ENCODE results near the gene C17orf67.

The C17orf67 gene

GRCh38 chr17:56833809-56834379, at the start of gene C17orf67, which contains the start of gene DGKE:
C17orf67 (minus strand) TSS chr17:56833920; CDS start chr17:56815810, 18,110 bp downstream.
DGKE (plus strand) TSS chr17:56834151; CDS start chr17:56834796, 645 bp downstream.
- DNase-seq (ENCODE audit: low spot score), result peak; percentile 99
- in situ Hi-C loops (cut with MboI; ENCODE audit: low pct_unique_long_range_greater_than_20kb, low sequenced_read_pairs, unreplicated experiment), result no loop called here
- no peak for TF ChIP-seq CTCF (IDR thresholded peaks at IDR 0.05; ENCODE audit: extremely low read depth, insufficient read depth, missing control alignments)

- no peak for TF ChIP-seq CTCF (IDR thresholded peaks at IDR 0.05; ENCODE audit: extremely low read depth, insufficient read depth, missing control alignments)
- in situ Hi-C loops (cut with MboI; ENCODE audit: low pct_unique_long_range_greater_than_20kb, low sequenced_read_pairs, unreplicated experiment), result no loop called here
These were observed 48.1 kb upstream of the C17orf67 start for GRCh38 chr17:56881685-56882295.

GRCh38 chr17:56880571-56880970, 46.9 kb upstream of the C17orf67 start:
- TF ChIP-seq CTCF (IDR thresholded peaks at IDR 0.05; ENCODE audit: extremely low read depth, insufficient read depth, missing control alignments), result no peak
- DNase-seq (ENCODE audit: low spot score), result no peak
- in situ Hi-C loops (cut with MboI; ENCODE audit: low pct_unique_long_range_greater_than_20kb, low sequenced_read_pairs, unreplicated experiment), result no loop called here

More at GRCh38 chr17:56881685-56882295, 48.1 kb upstream of the C17orf67 start:
- DNase-seq (ENCODE audit: low spot score), result no peak

GRCh38 chr17:56880133-56880532, 46.4 kb upstream of the C17orf67 start:
- DNase-seq (ENCODE audit: low spot score), result no peak
- in situ Hi-C loops (cut with MboI; ENCODE audit: low pct_unique_long_range_greater_than_20kb, low sequenced_read_pairs, unreplicated experiment), result no loop called here
- no peak for TF ChIP-seq CTCF (IDR thresholded peaks at IDR 0.05; ENCODE audit: extremely low read depth, insufficient read depth, missing control alignments)

GRCh38 chr17:56879280-56879679, 45.6 kb upstream of the C17orf67 start:
- DNase-seq (ENCODE audit: low spot score), result no peak
- no peak for TF ChIP-seq CTCF (IDR thresholded peaks at IDR 0.05; ENCODE audit: extremely low read depth, insufficient read depth, missing control alignments)
- in situ Hi-C loops (cut with MboI; ENCODE audit: low pct_unique_long_range_greater_than_20kb, low sequenced_read_pairs, unreplicated experiment), result no loop called here

- DNase-seq (ENCODE audit: low spot score), result no peak
- no peak for TF ChIP-seq CTCF (IDR thresholded peaks at IDR 0.05; ENCODE audit: extremely low read depth, insufficient read depth, missing control alignments)
- in situ Hi-C loops (cut with MboI; ENCODE audit: low pct_unique_long_range_greater_than_20kb, low sequenced_read_pairs, unreplicated experiment), result no loop called here
These were observed 43.1 kb upstream of the C17orf67 start for GRCh38 chr17:56876766-56877179.
